Smooth muscle cell (in vitro differentiated cells): ENCODE data around the gene MYO9B. TPM values are rescaled to one million over a fixed set of nuclear protein-coding genes. Genes with fewer than 3 reads are reported as not detected.

Experiments used
- DNase-seq: peaks from one replicate; lab custom pipeline; 2025; ENCODE audit not compliant: unreplicated experiment; lab: John Stamatoyannopoulos, UW
- H2AFZ ChIP-seq: fragments of 200-600 bp; sonication (generic); 2 replicates; pipeline ENCODE4 v1.6.0; 2016; ENCODE audit warnings: antibody characterized with exemption, low read depth, mild to moderate bottlenecking
- H3F3A ChIP-seq: fragments of 200-600 bp; sonication (generic); 2 replicates; pipeline ENCODE4 v1.6.0; 2017; ENCODE audit warnings: antibody characterized with exemption, low read depth
- H3K27ac ChIP-seq: fragments of 200-600 bp; sonication (generic); 2 replicates; pipeline ENCODE4 v1.5.1; 2016; ENCODE audit warnings: low read depth, mild to moderate bottlenecking
- H3K27me3 ChIP-seq: fragments of 200-600 bp; sonication (generic); 2 replicates; pipeline ENCODE4 v1.6.1; 2016; ENCODE audit warnings: low read depth, mild to moderate bottlenecking
- H3K36me3 ChIP-seq: fragments of 200-600 bp; sonication (generic); 2 replicates; pipeline ENCODE4 v1.5.1; 2016; ENCODE audit warnings: low read depth
- H3K4me1 ChIP-seq: fragments of 200-600 bp; sonication (generic); 2 replicates; pipeline ENCODE4 v1.5.1; 2016; ENCODE audit warnings: low read depth
- H3K4me2 ChIP-seq: fragments of 200-600 bp; sonication (generic); 2 replicates; pipeline ENCODE4 v1.6.0; 2016; ENCODE audit warnings: mild to moderate bottlenecking
- H3K4me3 ChIP-seq: fragments of 200-600 bp; sonication (generic); 2 replicates; pipeline ENCODE4 v1.5.1; 2016; ENCODE audit warnings: mild to moderate bottlenecking
- H3K79me2 ChIP-seq: fragments of 200-600 bp; sonication (generic); 2 replicates; pipeline ENCODE4 v1.6.0; 2016; ENCODE audit warnings: low read depth, mild to moderate bottlenecking
- H3K9ac ChIP-seq: fragments of 200-600 bp; sonication (generic); 2 replicates; pipeline ENCODE4 v1.6.0; 2016; ENCODE audit warnings: low read depth
- H3K9me3 ChIP-seq: fragments of 200-600 bp; sonication (generic); replicated peaks from 2 replicates; pipeline ENCODE4 v1.5.1; 2016; ENCODE audit warnings: low read depth
- H4K20me1 ChIP-seq: fragments of 200-600 bp; sonication (generic); 2 replicates; pipeline ENCODE4 v1.6.0; 2016; ENCODE audit warnings: low read depth
- WGBS: methylation state at CpG from one replicate; pipeline ENCODE4 v1.1.7; 2016; ENCODE audit warnings: low lambda C conversion rate; 5-methylcytosine and 5-hydroxymethylcytosine counted together
- polyA plus RNA-seq: library from polyadenylated mRNA; unstranded; fragments of >200 nt; fragmentation: Nextera tagmentation; extraction: Ambion mirVana; gene quantifications from 2 replicates; pipeline ENCODE4 v1.2.1, GENCODE V29; 2016
- total RNA-seq: library from RNA; depleted of rRNA; stranded (reverse); fragments of >200 nt; gene quantifications from 2 replicates; pipeline ENCODE4 v1.2.3, GENCODE V29; 2014
- TF ChIP-seq, protein P1 (sequence below): fragments of 200-600 bp; sonication (generic); IDR thresholded peaks from 2 replicates; pipeline ENCODE4 v1.5.1; 2017; ENCODE audit warnings: borderline replicate concordance, mild to moderate bottlenecking, antibody characterized with exemption; ENCODE audit not compliant: insufficient read depth, poor library complexity, severe bottlenecking

Gene MYO9B
- total and polyA plus RNA-seq, 2 experiments from 2014 or later, result 44.6 to 46.6 TPM

DNA sequence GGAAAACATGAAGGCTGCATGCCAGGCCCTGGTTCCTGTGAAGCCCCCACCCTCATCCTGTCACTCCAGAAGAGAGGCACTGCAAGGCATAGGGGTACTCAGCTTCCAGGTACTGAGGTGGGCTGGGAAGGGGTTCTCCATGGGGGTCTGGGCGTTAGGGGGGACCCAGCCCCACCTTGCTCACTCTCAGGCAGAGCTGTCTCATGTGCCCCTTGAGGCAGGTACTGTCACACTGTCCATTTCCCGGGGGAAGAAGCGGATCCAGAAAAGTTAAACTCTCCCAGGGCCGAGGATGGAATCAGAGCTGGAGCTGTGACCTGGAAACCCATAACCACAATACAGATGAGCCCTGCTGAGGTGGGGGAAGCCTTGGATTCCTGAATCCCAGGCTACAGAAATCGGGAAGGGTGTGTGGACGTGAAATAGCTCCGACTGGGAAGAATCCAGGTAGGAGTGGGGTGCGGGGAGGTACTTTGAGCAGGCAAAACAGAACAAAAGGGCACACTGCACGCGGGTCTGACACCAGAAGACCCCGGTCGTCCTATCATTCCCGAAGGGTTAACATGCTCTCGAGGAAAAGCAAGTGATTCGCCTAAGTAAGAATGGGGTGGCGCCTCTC lies 139.0 kb downstream of the MYO9B start:
- no peaks in the 10 kb centered on the region for H3K79me2 ChIP-seq
- H3K4me2 ChIP-seq, result peak overlapping the region; percentile 91
- H3K36me3 ChIP-seq, result no peaks in the 10 kb centered on the region
- no peak for DNase-seq
- H3K27ac ChIP-seq, result peak overlapping the region; percentile 71
- H3F3A ChIP-seq, result no peaks in the 10 kb centered on the region
- H3K9ac ChIP-seq, result peak overlapping the region; percentile 84
- H3K4me1 ChIP-seq, result peaks cover 5% of the 10 kb centered on the region
- no peaks in the 10 kb centered on the region for H4K20me1 ChIP-seq
- H3K27me3 ChIP-seq, result no peaks in the 10 kb centered on the region
- TF ChIP-seq, protein P1, sequence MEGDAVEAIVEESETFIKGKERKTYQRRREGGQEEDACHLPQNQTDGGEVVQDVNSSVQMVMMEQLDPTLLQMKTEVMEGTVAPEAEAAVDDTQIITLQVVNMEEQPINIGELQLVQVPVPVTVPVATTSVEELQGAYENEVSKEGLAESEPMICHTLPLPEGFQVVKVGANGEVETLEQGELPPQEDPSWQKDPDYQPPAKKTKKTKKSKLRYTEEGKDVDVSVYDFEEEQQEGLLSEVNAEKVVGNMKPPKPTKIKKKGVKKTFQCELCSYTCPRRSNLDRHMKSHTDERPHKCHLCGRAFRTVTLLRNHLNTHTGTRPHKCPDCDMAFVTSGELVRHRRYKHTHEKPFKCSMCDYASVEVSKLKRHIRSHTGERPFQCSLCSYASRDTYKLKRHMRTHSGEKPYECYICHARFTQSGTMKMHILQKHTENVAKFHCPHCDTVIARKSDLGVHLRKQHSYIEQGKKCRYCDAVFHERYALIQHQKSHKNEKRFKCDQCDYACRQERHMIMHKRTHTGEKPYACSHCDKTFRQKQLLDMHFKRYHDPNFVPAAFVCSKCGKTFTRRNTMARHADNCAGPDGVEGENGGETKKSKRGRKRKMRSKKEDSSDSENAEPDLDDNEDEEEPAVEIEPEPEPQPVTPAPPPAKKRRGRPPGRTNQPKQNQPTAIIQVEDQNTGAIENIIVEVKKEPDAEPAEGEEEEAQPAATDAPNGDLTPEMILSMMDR, result no peak
- peak overlapping the region; percentile 74 for H3K4me3 ChIP-seq
- H2AFZ ChIP-seq, result peak overlapping the region; percentile 15
- no peaks in the 10 kb centered on the region for H3K9me3 ChIP-seq
- WGBS, result 44% methylated on average over 16 of the region's 16 CpGs

DNA sequence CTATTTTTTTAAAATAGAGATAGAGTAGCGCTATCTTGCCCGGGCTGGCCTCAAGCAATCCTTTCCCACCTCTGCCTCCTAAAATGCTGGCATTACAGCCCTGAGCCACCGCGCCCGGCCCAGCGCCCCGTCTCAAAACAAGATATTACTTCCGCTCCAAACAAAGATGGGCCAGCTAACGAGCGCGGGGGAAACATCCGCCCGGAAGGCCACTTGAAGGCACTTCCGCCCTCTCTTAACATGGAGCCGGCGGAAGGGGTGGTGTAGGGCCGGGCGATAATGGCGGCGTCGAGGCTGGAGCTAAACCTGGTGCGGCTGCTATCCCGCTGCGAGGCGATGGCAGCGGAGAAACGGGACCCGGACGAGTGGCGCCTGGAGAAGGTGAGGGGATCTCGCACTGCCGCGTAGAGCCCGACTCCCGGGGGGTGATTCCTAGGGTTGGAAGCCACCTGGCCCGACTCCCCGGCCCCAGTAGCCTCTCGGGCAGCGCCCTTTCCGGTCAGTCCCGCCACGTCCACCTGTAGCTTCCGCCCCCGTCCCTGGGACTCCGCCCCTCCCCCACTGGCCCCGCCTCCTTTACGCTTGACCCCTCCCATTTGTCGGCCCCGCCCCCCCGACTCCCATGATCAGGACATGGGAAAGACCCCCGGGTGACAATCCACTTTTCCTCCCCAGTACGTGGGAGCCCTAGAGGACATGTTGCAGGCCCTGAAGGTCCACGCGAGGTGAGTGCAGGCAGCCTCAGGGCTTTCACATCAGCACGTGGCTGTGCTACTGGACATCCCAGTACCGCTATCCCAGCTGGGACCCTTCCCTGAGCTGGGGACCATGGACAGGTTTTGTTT lies 139.8 kb downstream of the MYO9B start, which contains the start of gene USE1:
USE1 (plus strand) TSS at position 231 of the 845 bp plus-strand sequence; CDS start at position 280, 49 bp downstream.
- Histone ChIP-seq H3K4me2 (peak within 1 kb of the TSS; percentile 91), H4K20me1 (no peaks in the 10 kb centered on the region), H3K4me1 (peaks cover 5% of the 10 kb centered on the region), H3K27me3 (no peaks in the 10 kb centered on the region), H3K36me3 (no peaks in the 10 kb centered on the region), H3F3A (no peaks in the 10 kb centered on the region), H3K27ac (peak within 1 kb of the TSS; percentile 71), H2AFZ (peak within 1 kb of the TSS; percentile 15), H3K79me2 (no peaks in the 10 kb centered on the region), H3K9me3 (no peaks in the 10 kb centered on the region), H3K4me3 (peak within 1 kb of the TSS; percentile 74), H3K9ac (peak within 1 kb of the TSS; percentile 84)
- DNase-seq, result peak; percentile 79
- 4% methylated on average over 52 of the region's 56 CpGs for WGBS
- TF ChIP-seq, protein P1, result no peak

DNA sequence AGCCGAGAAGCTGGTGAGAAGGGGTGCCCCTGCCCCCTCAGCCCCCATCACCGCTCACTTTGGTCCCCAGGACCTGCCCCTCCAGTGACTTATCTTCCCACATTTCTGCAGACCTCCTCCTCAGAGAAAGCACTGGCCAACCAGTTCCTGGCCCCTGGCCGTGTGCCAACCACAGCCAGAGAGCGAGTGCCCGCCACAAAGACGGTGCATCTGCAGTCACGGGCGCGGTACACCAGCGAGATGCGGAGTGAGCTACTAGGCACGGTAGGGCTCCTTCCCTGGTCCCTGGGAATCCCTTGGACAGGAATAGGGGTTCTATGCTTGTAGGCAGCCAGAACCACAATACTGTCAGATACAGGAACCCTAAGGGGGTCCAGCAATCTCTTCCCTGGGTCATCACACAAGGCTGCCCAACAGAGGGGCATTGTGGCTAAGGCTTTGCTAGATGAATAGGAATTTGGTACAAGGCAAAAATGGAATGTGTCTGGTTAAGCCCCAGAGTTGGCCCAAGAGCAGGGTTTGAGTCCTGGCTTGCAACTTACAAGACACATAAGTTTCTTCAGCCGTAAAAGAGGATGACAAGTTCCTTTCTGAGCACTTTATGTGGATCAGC lies 140.6 kb downstream of the MYO9B start:
- Histone ChIP-seq H3K9ac (no peak overlapping the region), H3K27ac (no peak overlapping the region), H3F3A (no peaks in the 10 kb centered on the region), H3K27me3 (no peaks in the 10 kb centered on the region), H2AFZ (no peak overlapping the region), H3K4me3 (peak overlapping the region; percentile 74), H3K36me3 (no peaks in the 10 kb centered on the region), H3K9me3 (no peaks in the 10 kb centered on the region), H3K79me2 (no peaks in the 10 kb centered on the region), H4K20me1 (no peaks in the 10 kb centered on the region), H3K4me2 (peak overlapping the region; percentile 91), H3K4me1 (peaks cover 5% of the 10 kb centered on the region)
- DNase-seq, result no peak
- TF ChIP-seq, protein P1, result no peak
- WGBS, result 93% methylated on average over 13 of the region's 13 CpGs
